GM12878 (cell line): ENCODE results near the gene GCSAM. TPM values are rescaled to one million over a fixed set of nuclear protein-coding genes. Genes with fewer than 3 reads are reported as not detected.

Experiments
- BCL11A ChIP-seq: IDR thresholded peaks from 2 replicates; pipeline ENCODE4 v1.6.1; 2011; ENCODE audit warnings: low read depth, low read length
- E2F4 ChIP-seq: IDR thresholded peaks from 2 replicates; pipeline ENCODE4 v1.6.1; 2012; ENCODE audit warnings: low read depth, low read length, improper control_type of control experiment
- LARP7 ChIP-seq: fragments of 450-650 bp; IDR thresholded peaks from 2 replicates; pipeline ENCODE4 v1.6.1; 2017; ENCODE audit warnings: mild to moderate bottlenecking
- MEF2A ChIP-seq: IDR thresholded peaks from 2 replicates; pipeline ENCODE4 v1.6.1; 2011; ENCODE audit warnings: low read depth, mild to moderate bottlenecking, low read length, moderate library complexity; ENCODE audit not compliant: insufficient read depth
- NFXL1 ChIP-seq: fragments of 450-650 bp; IDR thresholded peaks from 2 replicates; pipeline ENCODE4 v1.6.1; 2017; ENCODE audit warnings: antibody characterized with exemption, mild to moderate bottlenecking, borderline replicate concordance
- NFYA ChIP-seq: IDR thresholded peaks from 2 replicates; pipeline ENCODE4 v1.6.1; 2011; ENCODE audit warnings: low read depth, mild to moderate bottlenecking, low read length, improper control_type of control experiment, borderline replicate concordance
- NR2C1 ChIP-seq: fragments of 450-650 bp; IDR thresholded peaks from 2 replicates; pipeline ENCODE4 v1.6.1; 2017; ENCODE audit warnings: antibody characterized with exemption, mild to moderate bottlenecking, moderate library complexity
- POLR2A ChIP-seq: IDR thresholded peaks from 2 replicates; pipeline ENCODE4 v1.6.1; 2011; ENCODE audit warnings: low read depth, mild to moderate bottlenecking, low read length
- RAD21 ChIP-seq: IDR thresholded peaks from 2 replicates; pipeline ENCODE4 v1.6.1; 2011; ENCODE audit warnings: mild to moderate bottlenecking, low read depth, low read length, moderate library complexity; ENCODE audit not compliant: insufficient read depth
- RB1 ChIP-seq: fragments of 450-650 bp; formaldehyde crosslinking; IDR thresholded peaks from 2 replicates; pipeline ENCODE4 v1.6.1; 2017; ENCODE audit warnings: mild to moderate bottlenecking, borderline replicate concordance
- RBBP5 ChIP-seq: fragments of 200-600 bp; sonication (generic); conservative IDR thresholded peaks from 2 replicates; pipeline ENCODE4 v1.6.1; 2016
- RFX5 ChIP-seq: IDR thresholded peaks from 2 replicates; pipeline ENCODE4 v1.6.1; 2011; ENCODE audit warnings: low read depth, low read length, improper control_type of control experiment
- SIN3A ChIP-seq: IDR thresholded peaks from 2 replicates; pipeline ENCODE4 v1.6.1; 2012; ENCODE audit warnings: low read depth, low read length, improper control_type of control experiment
- SIX5 ChIP-seq: IDR thresholded peaks from 2 replicates; pipeline ENCODE4 v1.6.1; 2011; ENCODE audit warnings: mild to moderate bottlenecking, low read depth, low read length, moderate library complexity; ENCODE audit not compliant: severe bottlenecking
- SMARCA5 ChIP-seq: fragments of 450-650 bp; IDR thresholded peaks from 2 replicates; pipeline ENCODE4 v1.6.1; 2017; ENCODE audit warnings: mild to moderate bottlenecking
- TAF1 ChIP-seq: IDR thresholded peaks from 2 replicates; pipeline ENCODE4 v1.6.1; 2011; ENCODE audit warnings: mild to moderate bottlenecking, low read depth, low read length, borderline replicate concordance
- TCF7 ChIP-seq: IDR thresholded peaks from 2 replicates; pipeline ENCODE4 v1.6.1; 2014; ENCODE audit warnings: antibody characterized with exemption, borderline replicate concordance
- ZNF207 ChIP-seq: fragments of 450-650 bp; IDR thresholded peaks from 2 replicates; pipeline ENCODE4 v1.6.1; 2014; ENCODE audit warnings: antibody characterized with exemption, mild to moderate bottlenecking, borderline replicate concordance
- ZNF687 ChIP-seq: fragments of 450-650 bp; IDR thresholded peaks from 2 replicates; pipeline ENCODE4 v1.6.1; 2017; ENCODE audit warnings: mild to moderate bottlenecking, moderate library complexity
- ZZZ3 ChIP-seq: IDR thresholded peaks from 2 replicates; pipeline ENCODE4 v1.6.1; 2011; ENCODE audit warnings: low read depth; ENCODE audit not compliant: control insufficient read depth, insufficient read length
- polyA plus RNA-seq, 11 experiments: library from polyadenylated mRNA; depleted of rRNA in 4 of 11; unstranded in 6 of 11; stranded (reverse) in 5 of 11; fragments of >200 nt; fragmentation: Nextera tagmentation in 4 of 11; fragmentation: Illumina TruSeq in 1 of 11; extraction: Ambion mirVana in 4 of 11; extraction: Trizol in 1 of 11; gene quantifications; 1 replicate in 1 of 11; 2 replicates in 10 of 11; pipeline versions ENCODE4 v1.2.1 to v1.2.3, GENCODE V29; 2011 to 2016; ENCODE audit warnings: inconsistent platforms in 2 of 11, missing spikeins in 2 of 11, low read depth in 1 of 11
- total RNA-seq, 4 experiments: library from RNA; depleted of rRNA in 3 of 4; stranded (reverse); fragments of >200 nt in 3 of 4; fragmentation: Illumina TruSeq in 1 of 4; extraction: Trizol in 1 of 4; gene quantifications; 2 replicates each; pipeline versions ENCODE4 v1.2.1 to v1.2.3, GENCODE V29; 2013 to 2021
- TF ChIP-seq, protein P1 (sequence below): fragments of 450-650 bp; formaldehyde crosslinking; IDR thresholded peaks from 2 replicates; pipeline ENCODE4 v1.4.0; 2020; ENCODE audit warnings: mild to moderate bottlenecking, moderate library complexity
- TF ChIP-seq, protein P2 (sequence below): IDR thresholded peaks from 2 replicates; pipeline ENCODE4 v1.6.1; 2011; ENCODE audit warnings: mild to moderate bottlenecking, low read depth, low read length, moderate library complexity; ENCODE audit not compliant: insufficient replicate concordance

Gene GCSAM
- total and polyA plus RNA-seq, 10 of the 15 experiments (the other 5 are each of a cell fraction or from before 2014, with no cell fraction given) = 81.5 to 407 (median 107) TPM

DNA sequence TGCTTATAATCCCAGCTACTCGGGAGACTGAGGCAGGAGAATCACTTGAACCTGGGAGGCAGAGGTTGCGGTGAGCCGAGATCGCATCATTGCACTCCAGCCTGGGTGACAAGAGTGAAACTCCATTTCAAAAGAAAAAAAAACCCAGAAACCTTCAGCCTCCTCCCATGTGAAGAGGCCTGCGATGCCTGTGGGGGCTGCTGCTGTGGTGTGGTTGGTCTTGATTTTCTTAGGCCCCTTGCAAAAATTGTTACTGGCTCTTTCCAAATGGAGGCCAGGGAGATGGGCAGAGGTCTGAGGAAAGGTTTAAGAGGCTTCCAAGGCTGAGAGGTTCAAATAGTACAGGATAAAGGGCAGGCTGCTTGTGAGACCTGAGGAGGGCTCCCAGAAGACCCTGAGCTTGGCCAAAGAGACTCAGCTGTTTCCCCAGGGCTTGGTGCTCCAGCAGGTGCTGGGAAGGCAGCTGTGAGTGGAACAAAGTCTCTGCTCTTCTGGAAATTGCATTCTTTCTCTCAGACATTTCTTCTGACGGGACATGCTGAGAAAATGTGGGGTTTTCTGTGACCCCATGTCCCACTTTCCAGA, 18.4 kb downstream of the GCSAM start (continued):
- TF ChIP-seq ZNF687 (peak; percentile 72), SIX5 (no peak), ZZZ3 (no peak), ZNF207 (no peak; the same call in 1 of the 2 replicates), TCF7 (0 out of 2 replicates have a peak, but pooled peaks have one; percentile 14), E2F4 (no peak), TAF1 (peak; percentile 36; the same call in 1 of the 2 replicates), LARP7 (no peak; the same call in 1 of the 2 replicates), RBBP5 (no peak), POLR2A (no peak; the same call in 1 of the 2 replicates), NFYA (no peak), SIN3A (no peak), RAD21 (peak; percentile 19; the same call in 1 of the 2 replicates), NFXL1 (no peak), RFX5 (no peak), MEF2A (no peak), SMARCA5 (0 out of 2 replicates have a peak, but pooled peaks have one; percentile 56), BCL11A (0 out of 2 replicates have a peak, but pooled peaks have one; percentile 31), NR2C1 (no peak), RB1 (no peak)
- TF ChIP-seq, protein P1, sequence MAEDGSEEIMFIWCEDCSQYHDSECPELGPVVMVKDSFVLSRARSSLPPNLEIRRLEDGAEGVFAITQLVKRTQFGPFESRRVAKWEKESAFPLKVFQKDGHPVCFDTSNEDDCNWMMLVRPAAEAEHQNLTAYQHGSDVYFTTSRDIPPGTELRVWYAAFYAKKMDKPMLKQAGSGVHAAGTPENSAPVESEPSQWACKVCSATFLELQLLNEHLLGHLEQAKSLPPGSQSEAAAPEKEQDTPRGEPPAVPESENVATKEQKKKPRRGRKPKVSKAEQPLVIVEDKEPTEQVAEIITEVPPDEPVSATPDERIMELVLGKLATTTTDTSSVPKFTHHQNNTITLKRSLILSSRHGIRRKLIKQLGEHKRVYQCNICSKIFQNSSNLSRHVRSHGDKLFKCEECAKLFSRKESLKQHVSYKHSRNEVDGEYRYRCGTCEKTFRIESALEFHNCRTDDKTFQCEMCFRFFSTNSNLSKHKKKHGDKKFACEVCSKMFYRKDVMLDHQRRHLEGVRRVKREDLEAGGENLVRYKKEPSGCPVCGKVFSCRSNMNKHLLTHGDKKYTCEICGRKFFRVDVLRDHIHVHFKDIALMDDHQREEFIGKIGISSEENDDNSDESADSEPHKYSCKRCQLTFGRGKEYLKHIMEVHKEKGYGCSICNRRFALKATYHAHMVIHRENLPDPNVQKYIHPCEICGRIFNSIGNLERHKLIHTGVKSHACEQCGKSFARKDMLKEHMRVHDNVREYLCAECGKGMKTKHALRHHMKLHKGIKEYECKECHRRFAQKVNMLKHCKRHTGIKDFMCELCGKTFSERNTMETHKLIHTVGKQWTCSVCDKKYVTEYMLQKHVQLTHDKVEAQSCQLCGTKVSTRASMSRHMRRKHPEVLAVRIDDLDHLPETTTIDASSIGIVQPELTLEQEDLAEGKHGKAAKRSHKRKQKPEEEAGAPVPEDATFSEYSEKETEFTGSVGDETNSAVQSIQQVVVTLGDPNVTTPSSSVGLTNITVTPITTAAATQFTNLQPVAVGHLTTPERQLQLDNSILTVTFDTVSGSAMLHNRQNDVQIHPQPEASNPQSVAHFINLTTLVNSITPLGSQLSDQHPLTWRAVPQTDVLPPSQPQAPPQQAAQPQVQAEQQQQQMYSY (CRISPR knock-in tag) = no peak
- TF ChIP-seq, protein P2, sequence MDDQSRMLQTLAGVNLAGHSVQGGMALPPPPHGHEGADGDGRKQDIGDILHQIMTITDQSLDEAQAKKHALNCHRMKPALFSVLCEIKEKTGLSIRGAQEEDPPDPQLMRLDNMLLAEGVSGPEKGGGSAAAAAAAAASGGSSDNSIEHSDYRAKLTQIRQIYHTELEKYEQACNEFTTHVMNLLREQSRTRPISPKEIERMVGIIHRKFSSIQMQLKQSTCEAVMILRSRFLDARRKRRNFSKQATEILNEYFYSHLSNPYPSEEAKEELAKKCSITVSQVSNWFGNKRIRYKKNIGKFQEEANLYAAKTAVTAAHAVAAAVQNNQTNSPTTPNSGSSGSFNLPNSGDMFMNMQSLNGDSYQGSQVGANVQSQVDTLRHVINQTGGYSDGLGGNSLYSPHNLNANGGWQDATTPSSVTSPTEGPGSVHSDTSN = no peak
